ENCODE measurements around the gene RHOH. TPM values are rescaled to one million over a fixed set of nuclear protein-coding genes. Genes with fewer than 3 reads are reported as not detected.

RHOH gene
- total RNA-seq = 0.53 TPM in 1 of 2 replicates, not detected in the other

GRCh38 chr4:40196724-40197281 is at the start of gene RHOH:
Gene RHOH (plus strand): TSS chr4:40197031. CDS start chr4:40243387, 46,356 bp downstream.

Other genes with a start within 250 kb of the RHOH start
- 35.5 and 37.2 TPM in 2 replicates for gene PDS5A, start 219.1 kb upstream of the RHOH start, total RNA-seq
- 2.9 and 3.0 TPM in 2 replicates for gene N4BP2, start 140.2 kb upstream of the RHOH start, total RNA-seq
- gene CHRNA9, start 138.3 kb downstream of the RHOH start, total RNA-seq = not detected in 2 replicates